Small intestine (tissue), 7 donors: ENCODE results near the gene SPAG5. TPM values are rescaled to one million over a fixed set of nuclear protein-coding genes. Genes with fewer than 3 reads are reported as not detected.
"Not testable (repeated sequence)": the region's sequence is repeated elsewhere in the genome, so short reads cannot be mapped to it uniquely, and the experiment has no call there.

Experiments
- DNase-seq, 2 donors: peaks; one replicate each; pipeline versions ENCODE4 v3.0.0 to v3.0.0-alpha.2; 2013
- FAIRE-seq: peaks from 2 replicates; lab custom pipeline; 2012; peaks lifted over from hg19 to GRCh38; lab: Jason Lieb, UNC
- H3K27ac ChIP-seq, 3 donors: one replicate each; pipeline ENCODE4 v1.5.1; 2013; ENCODE audit warnings: low read length in 2 of 3, mild to moderate bottlenecking in 2 of 3, control low read depth in 1 of 3, inconsistent platforms in 1 of 3, low read depth in 1 of 3, moderate library complexity in 1 of 3
- H3K27me3 ChIP-seq, 3 donors: one replicate each; pipeline ENCODE4 v1.6.1; 2013; ENCODE audit warnings: low read length in 3 of 3, inconsistent platforms in 1 of 3; ENCODE audit not compliant: control insufficient read depth in 3 of 3, insufficient read depth in 3 of 3
- H3K36me3 ChIP-seq, 3 donors: one replicate each; pipeline ENCODE4 v1.6.1; 2013; ENCODE audit warnings: low read length in 3 of 3, inconsistent platforms in 1 of 3, low read depth in 1 of 3, mild to moderate bottlenecking in 1 of 3, moderate library complexity in 1 of 3; ENCODE audit not compliant: control insufficient read depth in 3 of 3, insufficient read depth in 2 of 3
- H3K4me1 ChIP-seq, 3 donors: one replicate each; pipeline ENCODE4 v1.6.1; 2013; ENCODE audit warnings: low read length in 2 of 3, inconsistent platforms in 1 of 3, low read depth in 1 of 3, mild to moderate bottlenecking in 1 of 3, moderate library complexity in 1 of 3; ENCODE audit not compliant: control insufficient read depth in 3 of 3, insufficient read depth in 2 of 3
- H3K4me3 ChIP-seq, 3 donors: one replicate each; pipeline ENCODE4 v1.5.1; 2013; ENCODE audit warnings: low read length in 3 of 3, control low read depth in 1 of 3, inconsistent platforms in 1 of 3, low read depth in 1 of 3, mild to moderate bottlenecking in 1 of 3, moderate library complexity in 1 of 3
- H3K9me3 ChIP-seq, 2 donors: one replicate each; pipeline ENCODE4 v1.6.1; 2013; ENCODE audit warnings: low read depth in 1 of 2, low read length in 1 of 2; ENCODE audit not compliant: control insufficient read depth in 2 of 2, insufficient read depth in 1 of 2
- WGBS, 3 donors: extraction: QIAGEN DNeasy Blood & Tissue Kit; methylation state at CpG; one replicate each; pipeline ENCODE4 v1.1.7; 2013; 5-methylcytosine and 5-hydroxymethylcytosine counted together
- polyA plus RNA-seq, 4 donors: library from polyadenylated mRNA; stranded (reverse) in 3 of 4; unstranded in 1 of 4; fragments of 200-250 nt in 3 of 4; fragments of 120-200 nt in 1 of 4; gene quantifications; one replicate each; pipeline versions ENCODE4 v1.2.1 to v1.2.3, GENCODE V29; 2013
- donor health status: healthy with polysubstance abuse.
- donor health status: control.
- donor health status: control.
- donor health status: Bipolar disorder and iron deficiency.
- donor health status: healthy.

The SPAG5 gene
- polyA plus RNA-seq, 4 donors: 20.3 to 39.3 (median 35.4) TPM

DNA sequence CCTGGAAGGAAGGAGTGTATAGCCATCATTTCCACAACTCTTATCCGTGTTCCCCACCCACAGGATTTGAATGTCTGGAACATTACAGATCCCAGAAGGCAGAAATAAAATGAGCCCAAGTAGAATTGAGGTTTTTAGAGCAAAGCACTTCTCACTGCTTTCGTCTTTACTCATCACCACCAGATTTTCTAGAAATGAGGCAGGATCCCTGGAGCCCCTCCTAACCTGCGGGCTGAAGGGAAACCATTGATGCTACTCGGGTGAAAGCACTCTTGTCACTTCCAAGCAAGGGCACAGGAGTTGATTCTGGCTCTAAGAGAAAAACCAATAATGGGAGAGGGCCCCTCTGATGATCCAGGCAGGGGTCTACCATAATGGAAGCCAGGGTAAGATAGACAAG, 19.3 kb downstream of the SPAG5 start:
- no peaks in the 10 kb centered on the region for H3K27me3 ChIP-seq
- 76 to 89% (median 77%) methylated on average over 4 of the region's 4 CpGs for WGBS, 3 donors
- H3K36me3 ChIP-seq: peaks cover 3 to 41% (median 5%) of the 10 kb centered on the region in 3 donors
- peaks cover 0 to 4% (median 0%) of the 10 kb centered on the region in 3 donors for H3K4me1 ChIP-seq
- H3K4me3 ChIP-seq: no peak overlapping the region
- DNase-seq (no peak), FAIRE-seq (no peak)
- H3K27ac ChIP-seq: no peak overlapping the region
- no peaks in the 10 kb centered on the region for H3K9me3 ChIP-seq

DNA sequence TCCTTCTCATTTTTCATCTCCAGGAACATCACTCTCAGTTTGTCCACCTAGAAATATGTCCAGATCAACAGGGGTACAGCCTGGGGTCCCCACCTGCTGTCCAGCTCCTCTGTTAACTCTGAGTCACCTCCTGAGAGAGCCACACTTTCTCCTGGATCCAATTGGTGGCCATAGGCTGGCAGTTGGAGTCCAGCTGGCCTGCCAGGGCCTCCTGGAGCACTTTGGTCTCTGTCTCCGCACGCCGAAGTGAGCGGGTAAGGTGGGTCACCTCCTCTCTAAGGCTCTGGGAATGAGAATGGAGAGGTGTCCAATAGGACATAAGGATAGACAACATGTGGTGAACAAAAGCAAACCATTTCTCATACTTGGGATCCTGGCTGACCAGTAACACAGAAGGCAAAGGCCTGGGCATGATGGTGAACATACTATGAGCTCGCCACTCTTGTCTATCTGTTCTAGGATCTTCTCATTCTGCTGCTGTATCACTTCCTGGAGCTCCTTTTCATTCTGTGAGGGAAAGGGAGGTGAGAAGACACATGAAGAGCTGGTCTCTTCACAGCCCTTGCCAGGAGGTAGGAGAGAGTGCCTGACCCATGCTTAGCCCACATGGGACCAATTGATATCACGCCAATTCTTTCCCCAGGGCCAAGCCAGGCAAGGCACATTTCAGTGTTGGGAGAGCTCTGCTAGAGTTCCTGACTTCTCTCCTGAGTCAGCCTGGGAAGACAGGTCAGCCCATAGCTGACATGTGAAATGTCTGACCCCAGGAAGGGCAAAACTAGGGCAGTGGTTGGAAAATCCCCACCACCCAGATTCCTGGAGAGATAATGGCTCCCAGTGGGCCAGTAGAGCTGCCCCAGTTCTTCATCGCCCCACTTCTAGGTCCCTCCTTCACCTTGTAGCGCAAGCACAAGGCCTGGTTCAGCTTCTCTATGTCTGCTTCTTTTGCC, 20.3 kb downstream of the SPAG5 start:
- no peaks in the 10 kb centered on the region for H3K9me3 ChIP-seq
- no peak overlapping the region for H3K4me3 ChIP-seq
- FAIRE-seq (no peak), DNase-seq (no peak)
- H3K27me3 ChIP-seq: no peaks in the 10 kb centered on the region
- no peak overlapping the region for H3K27ac ChIP-seq
- H3K4me1 ChIP-seq: peaks cover 0 to 4% (median 0%) of the 10 kb centered on the region in 3 donors
- H3K36me3 ChIP-seq: peaks cover 0 to 34% (median 3%) of the 10 kb centered on the region in 3 donors
- WGBS, 3 donors: 94 to 97% (median 96%) methylated on average over 8 of the region's 8 CpGs

DNA sequence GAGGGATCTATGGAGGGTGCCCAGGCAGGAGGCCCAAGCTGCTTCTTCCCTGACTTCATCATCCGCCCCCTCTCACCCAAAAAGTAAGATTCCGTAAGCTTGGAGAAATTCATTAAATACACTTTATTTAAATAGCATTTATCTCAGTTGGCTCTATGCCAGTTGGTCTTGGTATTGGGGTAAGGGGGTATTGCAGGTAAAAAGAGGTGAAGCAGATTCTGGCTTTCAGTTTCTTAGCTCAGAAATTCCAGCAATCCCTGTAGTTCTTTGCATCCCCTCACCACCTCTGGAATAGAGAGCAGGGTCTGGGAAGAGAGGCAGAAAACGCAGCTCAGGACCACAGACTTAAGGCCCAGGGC, 21.4 kb downstream of the SPAG5 start:
- WGBS, 3 donors: 94 to 97% (median 97%) methylated on average over 3 of the region's 3 CpGs
- Histone ChIP-seq H3K27me3 (no peaks in the 10 kb centered on the region), H3K4me3 (no peak overlapping the region), H3K9me3 (no peaks in the 10 kb centered on the region), H3K27ac (peak overlapping the region in 1 of 3 donors; percentile 68), H3K36me3 (peaks cover 0 to 36% (median 0%) of the 10 kb centered on the region in 3 donors), H3K4me1 (peaks cover 0 to 9% (median 3%) of the 10 kb centered on the region in 3 donors)
- FAIRE-seq (no peak), DNase-seq (no peak)

DNA sequence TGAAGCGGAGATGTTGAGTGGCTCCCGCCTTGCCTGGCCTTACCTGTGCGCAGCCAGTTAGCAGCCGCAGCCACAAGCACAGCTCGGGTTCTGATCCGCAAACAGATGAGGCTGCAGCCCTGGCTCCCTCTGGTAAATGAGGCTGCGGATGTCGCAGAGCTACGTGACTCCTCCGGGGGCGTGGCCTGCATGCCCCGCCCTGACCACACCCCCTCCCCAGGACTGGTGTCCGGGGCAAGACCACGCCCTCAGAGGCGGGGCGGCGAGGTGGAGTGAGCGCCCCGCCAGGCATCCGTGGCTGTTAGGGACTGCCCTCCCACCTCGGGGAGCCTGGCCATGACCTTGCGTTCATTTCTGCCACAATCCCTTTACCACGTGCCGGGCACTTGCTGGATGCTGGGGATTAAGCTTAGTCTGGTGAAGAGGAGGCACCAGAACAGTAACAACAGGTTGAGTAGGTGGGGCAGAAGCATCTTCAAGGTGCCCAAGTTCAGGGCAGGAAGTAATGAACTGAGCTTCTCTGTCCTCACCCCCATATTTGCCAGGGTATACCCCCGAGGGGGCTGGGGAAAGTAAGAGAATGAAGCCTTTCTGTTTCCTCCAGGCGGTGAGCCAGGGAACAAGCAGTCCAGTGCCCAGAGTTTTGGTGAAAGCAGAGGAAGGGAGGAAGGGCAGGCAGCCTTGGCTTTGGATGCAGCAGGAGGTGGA, 21.9 kb downstream of the SPAG5 start, which contains the start of gene ALDOC:
ALDOC (minus strand) TSS at position 138 of the 708 bp plus-strand sequence. CDS start 1,363 bp downstream, outside the sequence.
- FAIRE-seq (no peak), DNase-seq (peak; percentile 97)
- WGBS, 3 donors: 3 to 7% (median 4%) methylated on average over 25 to 26 of the region's 26 CpGs
- Histone ChIP-seq H3K4me3 (peak within 1 kb of the TSS in 2 of 3 donors; percentile 17 to 28), H3K27ac (peak within 1 kb of the TSS in 1 of 3 donors; percentile 68), H3K9me3 (no peaks in the 10 kb centered on the region), H3K4me1 (peaks cover 0 to 14% (median 3%) of the 10 kb centered on the region in 3 donors), H3K36me3 (peaks cover 0 to 34% (median 0%) of the 10 kb centered on the region in 3 donors), H3K27me3 (no peaks in the 10 kb centered on the region)

DNA sequence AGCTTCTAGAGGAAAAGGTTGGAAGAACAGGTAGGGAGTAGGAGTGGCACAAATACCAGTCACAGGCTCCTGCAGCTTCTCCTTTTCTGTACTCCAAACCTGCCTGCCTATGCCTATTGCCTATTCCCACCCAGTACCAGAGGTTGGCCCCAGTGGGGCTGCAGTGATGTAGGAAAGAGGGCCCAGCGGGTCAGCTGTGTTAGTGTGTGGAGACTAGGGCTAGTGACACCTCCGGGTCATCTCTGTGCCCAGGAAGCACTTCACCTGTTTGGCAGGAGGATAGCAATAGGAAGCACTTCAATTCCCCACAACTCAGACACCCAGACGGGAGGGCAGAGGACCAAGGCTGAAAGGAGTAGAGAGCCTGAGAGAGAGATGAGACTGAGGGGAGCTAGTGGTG, 22.8 kb downstream of the SPAG5 start:
- not testable (repeated sequence) for H3K9me3 ChIP-seq, H3K4me3 ChIP-seq, H3K27me3 ChIP-seq, FAIRE-seq, H3K27ac ChIP-seq, DNase-seq
- 64 to 70% (median 67%) methylated on average over 3 of the region's 3 CpGs for WGBS, 3 donors
- Histone ChIP-seq H3K4me1 (peaks cover 0 to 16% (median 3%) of the 10 kb centered on the region in 3 donors), H3K36me3 (peaks cover 0 to 31% (median 0%) of the 10 kb centered on the region in 3 donors)

DNA sequence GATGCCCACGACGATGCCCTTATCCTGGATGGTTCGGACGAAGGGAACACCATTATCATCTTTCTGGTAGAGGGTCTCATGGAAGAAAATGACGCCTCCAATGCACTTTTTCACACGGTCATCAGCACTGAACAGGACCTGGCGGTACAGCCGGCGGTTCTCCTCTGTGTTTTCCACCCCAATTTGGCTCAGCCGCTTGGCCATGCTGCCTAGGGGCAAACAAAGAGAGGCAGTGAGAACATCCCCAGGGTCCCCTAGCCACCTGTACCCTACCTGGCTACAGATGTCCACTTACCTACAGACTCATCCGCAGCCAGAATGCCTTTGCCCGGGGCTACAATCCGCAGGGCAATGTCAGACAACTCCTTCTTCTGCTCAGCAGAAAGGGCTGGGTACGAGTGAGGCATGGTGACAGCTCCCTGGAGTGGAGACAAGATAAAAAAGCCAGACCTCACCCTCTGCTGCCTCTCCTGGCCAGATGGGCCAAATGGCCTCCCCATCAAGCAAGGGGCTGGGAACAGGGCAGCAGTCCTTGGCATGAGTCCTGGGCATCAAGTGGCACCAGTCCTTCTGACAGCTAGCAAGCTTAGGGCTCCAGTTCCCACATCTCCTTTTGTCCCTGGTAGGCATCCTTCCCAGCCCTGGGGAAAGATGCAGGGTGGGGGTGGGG, 23.6 kb downstream of the SPAG5 start:
- peaks cover 0 to 16% (median 3%) of the 10 kb centered on the region in 3 donors for H3K4me1 ChIP-seq
- FAIRE-seq: no peak
- H3K27ac ChIP-seq: no peak overlapping the region
- no peaks in the 10 kb centered on the region for H3K27me3 ChIP-seq
- DNase-seq: no peak
- H3K36me3 ChIP-seq: peaks cover 0 to 31% (median 0%) of the 10 kb centered on the region in 3 donors
- H3K4me3 ChIP-seq: no peak overlapping the region
- no peaks in the 10 kb centered on the region for H3K9me3 ChIP-seq
- WGBS, 3 donors: 92 to 95% (median 95%) methylated on average over 14 of the region's 14 CpGs

DNA sequence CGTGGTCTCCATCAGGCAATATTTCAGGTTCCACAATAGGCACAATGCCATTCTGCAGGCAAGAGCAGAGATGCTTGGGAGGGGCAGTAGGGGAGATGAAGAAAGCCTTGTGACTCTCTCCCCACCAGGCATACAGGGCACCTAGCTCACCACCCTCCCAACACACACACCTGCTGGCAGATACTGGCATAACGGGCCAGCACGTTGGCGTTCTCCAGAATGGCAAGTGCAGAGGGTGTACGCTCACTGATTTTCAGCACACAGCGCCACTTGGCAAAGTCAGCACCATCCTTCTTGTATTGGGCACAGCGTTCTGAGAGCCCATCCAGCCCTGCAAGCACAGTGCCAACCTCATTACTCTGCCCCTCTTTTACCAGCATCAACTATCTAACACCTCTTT, 24.3 kb downstream of the SPAG5 start:
- peaks cover 0 to 27% (median 0%) of the 10 kb centered on the region in 3 donors for H3K36me3 ChIP-seq
- no peak overlapping the region for H3K27ac ChIP-seq
- H3K4me3 ChIP-seq: no peak overlapping the region
- FAIRE-seq: no peak
- H3K27me3 ChIP-seq: no peaks in the 10 kb centered on the region
- WGBS, 3 donors: 70 to 88% (median 77%) methylated on average over 7 of the region's 7 CpGs
- no peaks in the 10 kb centered on the region for H3K9me3 ChIP-seq
- H3K4me1 ChIP-seq: peaks cover 2 to 16% (median 3%) of the 10 kb centered on the region in 3 donors
- no peak for DNase-seq
